HG03354 (cell line): ENCODE measurements around the gene SDHB.

Experiments used
- ATAC-seq: cut with Tn5 transposase; IDR thresholded peaks from one replicate; pipeline ENCODE4 v1.9.1; 2021; ENCODE audit warnings: mild to moderate bottlenecking; ENCODE audit not compliant: unreplicated experiment, poor library complexity, severe bottlenecking

Gene SDHB

GRCh38 chr1:16993521-16994038, 60.3 kb downstream of the SDHB start:
- ATAC-seq = no peak

- no peak for ATAC-seq
Measured at GRCh38 chr1:16992675-16993074, 61.2 kb downstream of the SDHB start.

- no peak for ATAC-seq
Measured at GRCh38 chr1:16992102-16992501, 61.7 kb downstream of the SDHB start.

GRCh38 chr1:16991571-16991970, 62.3 kb downstream of the SDHB start:
- ATAC-seq = no peak

- ATAC-seq = no peak
Measured at GRCh38 chr1:16989676-16990391, 64.0 kb downstream of the SDHB start.

GRCh38 chr1:16988210-16988609, 65.6 kb downstream of the SDHB start:
- ATAC-seq = no peak

GRCh38 chr1:16986962-16987361, 66.9 kb downstream of the SDHB start:
- no peak for ATAC-seq

- no peak for ATAC-seq
Measured at GRCh38 chr1:16986560-16986959, 67.3 kb downstream of the SDHB start.

- no peak for ATAC-seq
Measured at GRCh38 chr1:16986113-16986512, 67.7 kb downstream of the SDHB start.

- ATAC-seq = no peak
Measured at GRCh38 chr1:16984717-16985116, 69.1 kb downstream of the SDHB start.

GRCh38 chr1:16983649-16984048, 70.2 kb downstream of the SDHB start:
- no peak for ATAC-seq

GRCh38 chr1:16982902-16983301, 70.9 kb downstream of the SDHB start:
- no peak for ATAC-seq

- no peak for ATAC-seq
Measured at GRCh38 chr1:16981269-16981849, 72.5 kb downstream of the SDHB start.

- ATAC-seq = no peak
Measured at GRCh38 chr1:16980473-16981268, 73.2 kb downstream of the SDHB start, which contains the start of gene MFAP2. Gene MFAP2 (minus strand): TSS chr1:16980620. CDS start chr1:16978273, 2,347 bp downstream.

- no peak for ATAC-seq
Measured at GRCh38 chr1:16979475-16980327, 74.1 kb downstream of the SDHB start.

- ATAC-seq = no peak
Measured at GRCh38 chr1:16978567-16979474, 75.0 kb downstream of the SDHB start.

GRCh38 chr1:16978139-16978538, 75.7 kb downstream of the SDHB start:
- ATAC-seq = no peak

GRCh38 chr1:16977377-16977776, 76.5 kb downstream of the SDHB start:
- ATAC-seq = no peak

- no peak for ATAC-seq
Measured at GRCh38 chr1:16976966-16977365, 76.9 kb downstream of the SDHB start.
